IMR-90 (cell line): ENCODE data around the gene OSBP2. TPM values are rescaled to one million over a fixed set of nuclear protein-coding genes. Genes with fewer than 3 reads are reported as not detected.

ENCODE experiments used
- ATAC-seq: fragments of 200-7000 bp; cut with Tn5 transposase; 2 replicates; pipeline ENCODE4 v1.9.1; 2020; ENCODE audit warnings: low read depth, mild to moderate bottlenecking, moderate library complexity
- BruUV-seq: library from RNA; stranded (reverse); fragments of 400-500 nt; replicated peaks from 2 replicates; lab custom pipeline; 2021; lab: Mats Ljungman, UMichigan
- CTCF ChIA-PET: fragments of 300-600 bp; formaldehyde crosslinking; extraction: SDS; loops from one replicate; lab custom pipeline; 2021; ENCODE audit warnings: antibody characterized with exemption; lab: Yijun Ruan, JAX
- POLR2A ChIA-PET: fragments of 300-600 bp; sonication (Branson Sonifier 250); formaldehyde crosslinking; loops from one replicate; lab custom pipeline; 2022; ENCODE audit warnings: antibody characterized with exemption; ENCODE audit not compliant: unreplicated experiment; lab: Charles Lee
- DNase-seq: peaks from one replicate; pipeline ENCODE4 v3.0.0; 2013
- H2AFZ ChIP-seq: replicated peaks from 2 replicates; pipeline ENCODE3; 2013; ENCODE audit warnings: low read length, mild to moderate bottlenecking; ENCODE audit not compliant: poor library complexity
- H2AK5ac ChIP-seq: 2 replicates; pipeline ENCODE4 v1.6.1; 2013; ENCODE audit warnings: low read depth, low read length, inconsistent platforms
- H2AK9ac ChIP-seq: replicated peaks from 2 replicates; pipeline ENCODE3; 2013; ENCODE audit warnings: mild to moderate bottlenecking, low read depth, low read length, moderate library complexity; ENCODE audit not compliant: poor library complexity
- H2BK120ac ChIP-seq: 2 replicates; pipeline ENCODE4 v1.6.1; 2013; ENCODE audit warnings: low read depth, low read length, inconsistent platforms
- H2BK15ac ChIP-seq: 3 replicates; pipeline ENCODE4 v1.6.1; 2013; ENCODE audit warnings: low read depth, low read length, inconsistent platforms
- H2BK20ac ChIP-seq: 2 replicates; pipeline ENCODE4 v1.6.1; 2013; ENCODE audit warnings: low read depth, mild to moderate bottlenecking, inconsistent platforms, low read length, moderate library complexity
- H2BK5ac ChIP-seq: 2 replicates; pipeline ENCODE4 v1.6.1; 2013; ENCODE audit warnings: mild to moderate bottlenecking, low read depth, low read length, inconsistent platforms; ENCODE audit not compliant: poor library complexity, severe bottlenecking
- H3K14ac ChIP-seq: replicated peaks from 2 replicates; pipeline ENCODE4 v1.6.1; 2013; ENCODE audit warnings: low read depth, low read length, inconsistent platforms
- H3K18ac ChIP-seq: 2 replicates; pipeline ENCODE4 v1.6.1; 2013; ENCODE audit warnings: low read depth, low read length, control low read depth
- H3K23ac ChIP-seq: 2 replicates; pipeline ENCODE4 v1.6.1; 2013; ENCODE audit warnings: low read depth, low read length, inconsistent platforms
- H3K27ac ChIP-seq: 2 replicates; pipeline ENCODE4 v1.5.1; 2013; ENCODE audit warnings: mild to moderate bottlenecking, control low read depth, low read length; ENCODE audit not compliant: insufficient read depth
- H3K27me3 ChIP-seq: 2 replicates; pipeline ENCODE4 v1.6.1; 2013; ENCODE audit warnings: low read length; ENCODE audit not compliant: control insufficient read depth, insufficient read depth
- H3K36me3 ChIP-seq: 2 replicates; pipeline ENCODE4 v1.6.1; 2013; ENCODE audit warnings: low read length, mixed read lengths; ENCODE audit not compliant: control insufficient read depth, insufficient read depth
- H3K4ac ChIP-seq: 2 replicates; pipeline ENCODE4 v1.6.1; 2013; ENCODE audit warnings: low read depth, low read length, inconsistent platforms
- H3K4me1 ChIP-seq: 2 replicates; pipeline ENCODE4 v1.6.1; 2013; ENCODE audit warnings: low read length, mixed read lengths; ENCODE audit not compliant: control insufficient read depth, insufficient read depth
- H3K4me2 ChIP-seq: 2 replicates; pipeline ENCODE4 v1.6.1; 2013; ENCODE audit warnings: low read depth, mild to moderate bottlenecking, control low read depth, low read length, moderate library complexity
- H3K4me3 ChIP-seq: 2 replicates; pipeline ENCODE4 v1.5.1; 2013; ENCODE audit warnings: low read depth, mild to moderate bottlenecking, control low read depth, low read length, moderate library complexity; ENCODE audit not compliant: insufficient read depth
- H3K56ac ChIP-seq: 2 replicates; pipeline ENCODE4 v1.6.1; 2013; ENCODE audit warnings: low read length, inconsistent platforms; ENCODE audit not compliant: insufficient read depth; ENCODE audit errors: extremely low read depth
- H3K79me1 ChIP-seq, 2 experiments: 2 replicates each; pipeline ENCODE4 v1.6.1; 2013; ENCODE audit warnings: low read length in 2 of 2, inconsistent platforms in 1 of 2, low read depth in 1 of 2
- H3K9ac ChIP-seq: 2 replicates; pipeline ENCODE4 v1.6.1; 2013; ENCODE audit warnings: low read depth, low read length, control low read depth
- H3K9me1 ChIP-seq: 2 replicates; pipeline ENCODE4 v1.6.1; 2013; ENCODE audit warnings: low read length, inconsistent platforms; ENCODE audit not compliant: insufficient read depth
- H3K9me3 ChIP-seq: 2 replicates; pipeline ENCODE4 v1.6.1; 2013; ENCODE audit warnings: low read length; ENCODE audit not compliant: control insufficient read depth, insufficient read depth
- H4K20me1 ChIP-seq: 2 replicates; pipeline ENCODE4 v1.6.1; 2013; ENCODE audit warnings: low read length, inconsistent platforms; ENCODE audit not compliant: insufficient read depth
- H4K5ac ChIP-seq: 2 replicates; pipeline ENCODE4 v1.6.1; 2013; ENCODE audit warnings: mild to moderate bottlenecking, low read depth, low read length, control low read depth
- H4K8ac ChIP-seq, 2 experiments: 2 replicates each; pipeline ENCODE4 v1.6.1; 2013; ENCODE audit warnings: low read depth in 2 of 2, low read length in 2 of 2, control low read depth in 1 of 2, inconsistent platforms in 1 of 2
- H4K91ac ChIP-seq: 2 replicates; pipeline ENCODE4 v1.6.1; 2013; ENCODE audit warnings: low read depth, low read length, inconsistent platforms; ENCODE audit not compliant: insufficient read depth
- BHLHE40 ChIP-seq: fragments of 150-350 bp; IDR thresholded peaks from 2 replicates; pipeline ENCODE4 v1.6.1; 2016; ENCODE audit warnings: mild to moderate bottlenecking, low read depth, low read length
- CHD1 ChIP-seq: IDR thresholded peaks from 2 replicates; pipeline ENCODE4 v1.6.1; 2012; ENCODE audit warnings: low read depth, low read length, improper control_type of control experiment
- FOS ChIP-seq: fragments of 150-350 bp; IDR thresholded peaks from 2 replicates; pipeline ENCODE4 v1.6.1; 2016; ENCODE audit warnings: low read depth, low read length
- MXI1 ChIP-seq: IDR thresholded peaks from 2 replicates; pipeline ENCODE4 v1.6.1; 2012; ENCODE audit warnings: low read depth, mild to moderate bottlenecking, low read length, moderate library complexity, borderline replicate concordance
- RAD21 ChIP-seq: IDR thresholded peaks from 2 replicates; pipeline ENCODE4 v1.6.1; 2012; ENCODE audit warnings: low read length, improper control_type of control experiment
- RCOR1 ChIP-seq: IDR thresholded peaks from 2 replicates; pipeline ENCODE4 v1.6.1; 2012; ENCODE audit warnings: mild to moderate bottlenecking, low read length, improper control_type of control experiment; ENCODE audit not compliant: insufficient replicate concordance
- SMC3 ChIP-seq: fragments of 150-350 bp; IDR thresholded peaks from 2 replicates; pipeline ENCODE4 v1.6.1; 2016; ENCODE audit warnings: low read depth, mild to moderate bottlenecking, antibody characterized with exemption, low read length, moderate library complexity
- WGBS, 2 experiments: methylation state at CpG; one replicate each; pipeline versions ENCODE4 v1.1.5 to v1.1.7; 2013; ENCODE audit warnings: missing lambda C conversion rate in 2 of 2; ENCODE audit not compliant: insufficient read length in 1 of 2; ENCODE audit errors: extremely low coverage in 2 of 2; 5-methylcytosine and 5-hydroxymethylcytosine counted together
- dilution Hi-C: fragments of 300-500 bp; cut with HindIII; formaldehyde crosslinking; loops from one replicate; pipeline ENCODE4 v1.14.3; 2018; ENCODE audit warnings: low sequenced_read_pairs; ENCODE audit not compliant: unreplicated experiment
- in situ Hi-C: fragments of 300-500 bp; cut with MboI; formaldehyde crosslinking; loops from 3 replicates; pipeline ENCODE4 v1.14.3; 2019; ENCODE audit warnings: low sequenced_read_pairs, inconsistent platforms, mixed read lengths
- intact Hi-C: fragments of 100-400 bp; cut with micrococcal nuclease; formaldehyde crosslinking; loops from 2 replicates; pipeline ENCODE4 v1.10.0; 2022
- polyA plus RNA-seq, 3 experiments: library from polyadenylated mRNA; depleted of rRNA; stranded (reverse); fragments of >200 nt; gene quantifications; 2 replicates each; pipeline ENCODE4 v1.2.3, GENCODE V29; 2012; ENCODE audit warnings: low replicate concordance in 1 of 3
- total RNA-seq: library from RNA; depleted of rRNA; stranded (reverse); fragments of >200 nt; gene quantifications from 2 replicates; pipeline ENCODE4 v1.2.3, GENCODE V29; 2012

Gene OSBP2
- total and polyA plus RNA-seq, 2 of the 4 experiments (the other 2 are of a cell fraction) = 1.8 to 2.2 TPM

DNA sequence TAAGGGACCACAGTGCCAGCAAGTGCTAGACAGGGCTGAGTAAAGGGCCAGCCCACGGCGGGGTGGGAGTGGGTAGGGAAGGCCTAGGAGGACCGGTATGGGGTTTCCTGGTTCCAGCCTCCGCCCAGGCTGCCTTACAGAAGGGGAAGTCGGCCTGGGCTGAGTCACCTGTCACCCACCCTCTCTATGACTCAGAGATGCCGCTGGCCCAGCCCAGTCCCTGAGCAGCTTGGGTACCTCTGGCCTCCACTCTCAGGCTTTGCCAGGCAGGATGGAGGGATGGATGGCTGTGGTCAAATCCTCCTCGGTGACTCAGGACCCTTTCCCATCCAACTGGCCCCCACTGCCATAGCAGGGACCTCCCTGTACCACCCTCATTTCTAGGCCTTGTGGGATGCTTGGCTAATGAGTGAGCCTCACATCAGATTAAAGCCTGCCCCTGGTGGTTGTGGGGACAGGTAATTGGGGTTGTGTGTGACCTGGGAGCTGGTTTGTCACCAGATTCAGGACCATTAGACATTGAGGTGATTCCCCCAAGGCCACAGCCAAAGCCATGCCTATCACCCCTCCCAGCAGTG, 45.2 kb upstream of the OSBP2 start:
- Histone ChIP-seq H3K9me1 (peaks cover 13% of the 10 kb centered on the region), H3K23ac (no peak overlapping the region), H3K4me1 (peaks cover 6% of the 10 kb centered on the region), H2BK20ac (0 out of 2 replicates have a peak overlapping the region, but pooled peaks have one; percentile 43), H3K14ac (peak overlapping the region; percentile 43; the same call in 1 of the 2 replicates), H3K27me3 (no peaks in the 10 kb centered on the region), H3K9me3 (no peaks in the 10 kb centered on the region), H2BK5ac (peak overlapping the region; percentile 58), H2AK5ac (peak overlapping the region; percentile 74), H4K8ac (peak overlapping the region; percentile 63 to 75; a peak in 3 of 4 replicates), H2BK120ac (peak overlapping the region; percentile 30; the same call in 1 of the 2 replicates), H4K5ac (no peak overlapping the region; the same call in 1 of the 2 replicates), H4K91ac (peak overlapping the region; percentile 60; the same call in 1 of the 2 replicates), H3K27ac (no peak overlapping the region; the same call in 1 of the 2 replicates), H3K4ac (peak overlapping the region; percentile 61), H3K9ac (no peak overlapping the region), H3K4me3 (no peak overlapping the region), H3K4me2 (no peak overlapping the region), H4K20me1 (no peaks in the 10 kb centered on the region; the same call in 1 of the 2 replicates), H3K79me1 (peaks cover 5 to 23% of the 10 kb centered on the region in 2 experiments; a peak in 2 of 4 replicates), H3K18ac (no peak overlapping the region), H2AFZ (peak overlapping the region; percentile 88), H2AK9ac (peak overlapping the region; percentile 57), H2BK15ac (peak overlapping the region; percentile 66; the same call in 1 of the 3 replicates), H3K56ac (no peak overlapping the region), H3K36me3 (peaks cover 2% of the 10 kb centered on the region; the same call in 1 of the 2 replicates)
- dilution Hi-C loops (no loop called here), in situ Hi-C loops (no loop called here), intact Hi-C loops (no loop called here)
- no TSS peak for BruUV-seq
- TF ChIP-seq SMC3 (no peak), MXI1 (no peak), BHLHE40 (no peak), RCOR1 (peak; percentile 40), RAD21 (0 out of 2 replicates have a peak, but pooled peaks have one; percentile 4), FOS (peak; percentile 92), CHD1 (no peak)
- no CpG with 5 or more reads among the region's 7 CpGs for WGBS, 2 experiments
- POLR2A ChIA-PET = no interaction called here
- CTCF ChIA-PET = no interaction called here
- ATAC-seq = peak; percentile 98
- DNase-seq = peak; percentile 88
